ENCODE data around the gene DHRSX. TPM values are rescaled to one million over a fixed set of nuclear protein-coding genes. Genes with fewer than 3 reads are reported as not detected.
"Not testable (repeated sequence)": the region's sequence is repeated elsewhere in the genome, so short reads cannot be mapped to it uniquely, and the experiment has no call there.

Gene DHRSX
- polyA plus RNA-seq, 2 of the 4 experiments (the other 2 are of a cell fraction) = 32.1 to 56.3 TPM

- TF ChIP-seq REST (IDR thresholded peaks at IDR 0.05) = no peak
- TF ChIP-seq MYC (IDR thresholded peaks at IDR 0.05; ENCODE audit: borderline replicate concordance, low read length) = no peak
- TF ChIP-seq TFCP2L1 (CRISPR knock-in tag; IDR thresholded peaks at IDR 0.05) = no peak
- no peak for TF ChIP-seq KDM5A (IDR thresholded peaks at IDR 0.05)
- no peak for TF ChIP-seq POLR2A (IDR thresholded peaks at IDR 0.05; ENCODE audit: low read length)
- no peak for TF ChIP-seq HES2 (IDR thresholded peaks at IDR 0.05)
- no peak for TF ChIP-seq RARB (CRISPR knock-in tag; IDR thresholded peaks at IDR 0.05)
Observed at GRCh38 chrX:2520539-2520938, 19.8 kb upstream of the DHRSX start (continued).

GRCh38 chrX:2519638-2520037 lies 18.9 kb upstream of the DHRSX start:
- DNase-seq (ENCODE audit: low read depth in 1 of 2, low spot score in 1 of 2); H3K9me3 ChIP-seq; ATAC-seq; H3K4me2 ChIP-seq; FAIRE-seq; CTCF ChIA-PET; POLR2A ChIA-PET; H3K4me3 ChIP-seq; H3K4me1 ChIP-seq; H3K27ac ChIP-seq: not testable (repeated sequence)
- 59% methylated on average over 3 of the region's 3 CpGs for WGBS (ENCODE audit: missing lambda C conversion rate)

GRCh38 chrX:2517055-2517454 lies 16.3 kb upstream of the DHRSX start:
- ChIA-PET POLR2A (no interaction called here), CTCF (no interaction called here)
- no peak for ATAC-seq
- Histone ChIP-seq H3K4me1 (no peaks in the 10 kb centered on the region), H3K4me2 (no peak overlapping the region), H3K27ac (no peak overlapping the region), H3K4me3 (no peak overlapping the region), H3K9me3 (no peaks in the 10 kb centered on the region)
- no peak for DNase-seq (ENCODE audit: low read depth in 1 of 2, low spot score in 1 of 2)
- no peak for FAIRE-seq
- 61% methylated on average over 6 of the region's 6 CpGs for WGBS (ENCODE audit: missing lambda C conversion rate)
- TF ChIP-seq KDM5A (IDR thresholded peaks at IDR 0.05) (no peak), HEYL (CRISPR knock-in tag; IDR thresholded peaks at IDR 0.05) (no peak), CTCF (IDR thresholded peaks at IDR 0.05) (no peak), MYC (IDR thresholded peaks at IDR 0.05; ENCODE audit: borderline replicate concordance, low read length) (no peak), CBX8 (IDR thresholded peaks at IDR 0.05) (no peak), ESRRA (IDR thresholded peaks at IDR 0.05; ENCODE audit: borderline replicate concordance, low read length) (no peak), MAX (IDR thresholded peaks at IDR 0.05) (no peak), HMGXB4 (CRISPR knock-in tag; IDR thresholded peaks at IDR 0.05; ENCODE audit: borderline replicate concordance) (no peak), TFCP2L1 (CRISPR knock-in tag; IDR thresholded peaks at IDR 0.05) (no peak), REST (IDR thresholded peaks at IDR 0.05) (no peak), CBX2 (IDR thresholded peaks at IDR 0.05; ENCODE audit: borderline replicate concordance, low read depth) (no peak), JUN (IDR thresholded peaks at IDR 0.05) (no peak), RAD21 (conservative IDR thresholded peaks at IDR 0.05 in 1 of 2, IDR thresholded peaks at IDR 0.05 in 1 of 2) (no peak), CHD4 (IDR thresholded peaks at IDR 0.05; ENCODE audit: borderline replicate concordance) (no peak), EP300 (IDR thresholded peaks at IDR 0.05) (no peak), BCL3 (IDR thresholded peaks at IDR 0.05) (no peak), RARB (CRISPR knock-in tag; IDR thresholded peaks at IDR 0.05) (no peak), MAFK (IDR thresholded peaks at IDR 0.05; ENCODE audit: partially characterized antibody) (no peak), MAZ (IDR thresholded peaks at IDR 0.05; ENCODE audit: borderline replicate concordance, low read depth, low read length) (no peak), JUNB (IDR thresholded peaks at IDR 0.05) (no peak)

Measured in A549 (cell line).